GM18505 (cell line): ENCODE measurements around the gene CYP2U1.
"Not testable (repeated sequence)": the region's sequence is repeated elsewhere in the genome, so short reads cannot be mapped to it uniquely, and the experiment has no call there.

Source experiments
- ATAC-seq: cut with Tn5 transposase; IDR thresholded peaks from one replicate; pipeline ENCODE4 v1.9.1; 2021; ENCODE audit not compliant: unreplicated experiment
- POLR2A ChIP-seq: IDR thresholded peaks from 4 replicates; pipeline ENCODE4 v1.6.1; 2011; ENCODE audit warnings: borderline replicate concordance; ENCODE audit not compliant: insufficient read depth, insufficient read length; ENCODE audit errors: extremely low read depth

The CYP2U1 gene

GRCh38 chr4:107901213-107901934, 30.0 kb upstream of the CYP2U1 start:
- ATAC-seq = no peak
- TF ChIP-seq POLR2A = no peak

GRCh38 chr4:107902715-107903114, 28.6 kb upstream of the CYP2U1 start:
- peak; percentile 78 for ATAC-seq
- no peak for TF ChIP-seq POLR2A

DNA sequence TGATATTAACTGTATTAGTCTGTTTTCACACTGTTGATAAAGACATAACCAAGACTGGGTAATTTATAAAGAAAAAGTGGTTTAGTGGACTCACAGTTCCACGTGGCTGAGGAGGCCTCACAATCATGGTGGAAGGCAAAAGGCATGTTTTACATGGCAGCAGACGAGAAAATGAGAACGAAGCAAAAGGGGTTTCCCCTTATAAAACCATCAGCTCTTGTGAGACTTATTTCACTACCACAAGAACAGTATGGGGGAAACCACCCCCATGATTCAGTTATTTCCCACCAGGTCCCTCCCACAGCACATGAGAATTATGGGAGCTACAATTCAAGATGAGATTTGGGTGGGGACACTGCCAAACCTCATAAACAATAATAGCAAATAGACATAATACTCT, 26.3 kb upstream of the CYP2U1 start:
- not testable (repeated sequence) for ATAC-seq

- TF ChIP-seq POLR2A = no peak
- no peak for ATAC-seq
Measured at GRCh38 chr4:107906458-107907100, 24.8 kb upstream of the CYP2U1 start.

GRCh38 chr4:107908377-107908776, 23.0 kb upstream of the CYP2U1 start:
- ATAC-seq = no peak
- no peak for TF ChIP-seq POLR2A

GRCh38 chr4:107913283-107913899, 18.0 kb upstream of the CYP2U1 start:
- TF ChIP-seq POLR2A = no peak
- peak; percentile 86 for ATAC-seq

DNA sequence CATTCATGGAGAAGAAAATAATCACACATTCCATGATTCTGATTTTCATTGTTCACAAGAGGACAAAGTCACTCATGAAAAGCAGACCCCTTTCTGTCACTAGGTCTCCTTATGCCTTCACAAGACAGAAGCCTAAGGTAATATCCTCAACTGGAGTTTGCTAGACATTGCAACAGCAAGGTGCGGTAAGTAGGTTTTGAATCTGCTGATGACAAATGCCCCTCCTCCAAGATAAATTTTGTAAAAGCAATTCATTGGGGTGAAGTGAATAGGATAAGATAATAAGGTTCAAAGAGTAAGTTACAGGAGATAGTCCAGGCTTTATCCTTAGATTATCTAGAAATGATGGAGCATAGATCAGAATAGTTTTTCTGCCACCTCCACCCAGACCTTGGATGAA, 16.1 kb upstream of the CYP2U1 start:
- no peak for TF ChIP-seq POLR2A
- ATAC-seq = no peak

DNA sequence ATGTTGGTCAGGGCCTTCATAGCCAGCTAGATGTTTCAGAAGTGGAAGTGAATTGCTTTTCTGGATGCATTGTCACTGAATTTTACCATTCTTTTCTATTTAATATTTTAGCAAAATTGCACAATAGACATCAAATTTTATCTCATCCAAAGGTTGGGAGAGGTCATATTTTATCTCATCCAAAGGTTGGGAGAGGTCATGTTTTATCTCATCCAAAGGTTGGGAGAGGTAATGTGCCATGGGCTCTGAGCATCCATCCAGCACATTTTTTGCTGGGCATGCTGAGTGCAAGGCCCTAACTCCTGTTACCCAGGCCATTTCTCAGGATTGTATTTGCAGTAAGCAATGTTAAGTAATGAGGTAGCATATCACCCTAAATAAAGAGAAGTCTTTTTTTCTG, 14.7 kb upstream of the CYP2U1 start:
- ATAC-seq = no peak
- no peak for TF ChIP-seq POLR2A

GRCh38 chr4:107917500-107917899, 13.8 kb upstream of the CYP2U1 start:
- no peak for ATAC-seq
- TF ChIP-seq POLR2A = no peak

GRCh38 chr4:107922486-107923473, 8.6 kb upstream of the CYP2U1 start:
- no peak for TF ChIP-seq POLR2A
- ATAC-seq = no peak

DNA sequence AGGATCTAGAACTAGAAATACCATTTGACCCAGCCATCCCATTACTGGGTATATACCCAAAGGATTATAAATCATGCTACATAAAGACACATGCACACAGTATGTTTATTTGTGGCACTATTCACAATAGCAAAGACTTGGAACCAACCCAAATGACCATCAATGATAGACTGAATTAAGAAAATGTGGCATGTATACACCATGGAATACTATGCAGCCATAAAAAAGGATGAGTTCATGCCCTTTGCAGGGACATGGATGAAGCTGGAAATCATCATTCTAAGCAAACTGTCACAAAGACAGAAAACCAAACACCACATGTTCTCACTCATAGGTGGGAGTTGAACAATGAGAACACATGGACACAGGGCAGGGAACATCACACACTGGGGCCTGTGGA, 5.6 kb upstream of the CYP2U1 start:
- ATAC-seq = not testable (repeated sequence)

DNA sequence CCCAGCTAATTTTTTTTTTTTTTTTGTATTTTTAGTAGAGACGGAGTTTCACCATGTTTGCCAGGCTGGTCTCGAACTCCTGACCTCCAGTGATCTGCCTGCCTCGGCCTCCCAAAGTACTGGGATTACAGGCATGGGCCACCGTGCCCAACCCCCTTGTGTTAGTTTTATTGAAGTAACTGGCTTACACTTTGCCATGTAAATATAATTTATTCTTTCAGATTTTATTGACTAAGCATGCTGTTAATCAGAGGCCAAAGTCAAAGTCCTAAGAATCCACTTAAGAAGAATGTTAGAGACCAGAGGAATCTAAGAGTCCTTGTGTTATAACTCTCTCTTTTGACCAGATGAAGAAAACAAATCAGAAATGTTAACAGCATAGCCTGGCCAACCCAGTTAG, 4.5 kb upstream of the CYP2U1 start:
- not testable (repeated sequence) for ATAC-seq

- peak; percentile 20 for ATAC-seq
Measured at GRCh38 chr4:107931775-107932321, 499 bp downstream of the CYP2U1 start.

More at GRCh38 chr4:107931775-107932321, 499 bp downstream of the CYP2U1 start:
- no peak for TF ChIP-seq POLR2A
